ENCODE results near the gene USP53. TPM values are rescaled to one million over a fixed set of nuclear protein-coding genes. Genes with fewer than 3 reads are reported as not detected.
A peak's percentile ranks its signal among the peaks of the same experiment; 100 is the strongest.

The USP53 gene
- polyA plus RNA-seq, 1 of the 3 experiments (the other 2 are of a cell fraction) = 8.1 TPM

- H3K4me3 ChIP-seq (ENCODE audit: low read depth in 2 of 2, low read length in 1 of 2) = peak overlapping the region in 1 of 2 experiments; percentile 82; a peak in 1 of 4 replicates
Measured at GRCh38 chr4:119297795-119298194, 85.3 kb downstream of the USP53 start.

More at GRCh38 chr4:119297795-119298194, 85.3 kb downstream of the USP53 start:
- Histone ChIP-seq H3K9me3 (no peaks in the 10 kb centered on the region), H2AFZ (ENCODE audit: low read depth) (no peak overlapping the region), H3K4me1 (ENCODE audit: control insufficient read depth in 1 of 2, insufficient read depth in 2 of 2, low read depth in 1 of 2, low read length in 1 of 2) (peaks cover 0 to 7% of the 10 kb centered on the region in 2 experiments; a peak in 2 of 4 replicates), H3F3A (replicated peaks; ENCODE audit: insufficient read depth) (peaks cover 21% of the 10 kb centered on the region), H4K20me1 (ENCODE audit: insufficient read depth) (no peaks in the 10 kb centered on the region), H3K4me2 (peak overlapping the region; percentile 75), H3K9ac (no peak overlapping the region), H3K9me2 (no peaks in the 10 kb centered on the region), H3K27me3 (ENCODE audit: insufficient read depth) (no peaks in the 10 kb centered on the region), H3K79me2 (ENCODE audit: insufficient read depth) (peaks cover 38% of the 10 kb centered on the region), H3K27ac (ENCODE audit: low read depth in 2 of 2, low read length in 1 of 2) (no peak overlapping the region), H3K36me3 (replicated peaks in 1 of 2; ENCODE audit: control insufficient read depth in 1 of 2, insufficient read depth in 2 of 2, low read length in 1 of 2) (peaks cover 43 to 46% of the 10 kb centered on the region in 2 experiments)
- DNase-seq = no peak
- POLR2A ChIA-PET = no interaction called here
- TF ChIP-seq NRF1 (IDR thresholded peaks at IDR 0.05; ENCODE audit: low read depth, low read length) (no peak), CTCF (IDR thresholded peaks at IDR 0.05) (no peak), RFX5 (IDR thresholded peaks at IDR 0.05; ENCODE audit: low read length) (no peak), GATA2 (CRISPR knock-in tag; IDR thresholded peaks at IDR 0.05) (no peak), SMC3 (IDR thresholded peaks at IDR 0.05; ENCODE audit: low read depth, low read length) (no peak), USF2 (IDR thresholded peaks at IDR 0.05; ENCODE audit: borderline replicate concordance, low read depth, low read length) (no peak), FOXJ3 (CRISPR knock-in tag; IDR thresholded peaks at IDR 0.05) (no peak), USF1 (IDR thresholded peaks at IDR 0.05; ENCODE audit: borderline replicate concordance, low read depth) (no peak), JUND (IDR thresholded peaks at IDR 0.05) (no peak), RXRA (IDR thresholded peaks at IDR 0.05; ENCODE audit: borderline replicate concordance, low read depth) (no peak), RCOR1 (IDR thresholded peaks at IDR 0.05; ENCODE audit: low read length) (no peak), PBX3 (IDR thresholded peaks at IDR 0.05) (no peak), RAD21 (IDR thresholded peaks at IDR 0.05; ENCODE audit: low read length) (no peak), NFIC (IDR thresholded peaks at IDR 0.05; ENCODE audit: borderline replicate concordance) (no peak), FOSL2 (IDR thresholded peaks at IDR 0.05; ENCODE audit: borderline replicate concordance, low read depth) (no peak)
- TF ChIP-seq, protein P1, sequence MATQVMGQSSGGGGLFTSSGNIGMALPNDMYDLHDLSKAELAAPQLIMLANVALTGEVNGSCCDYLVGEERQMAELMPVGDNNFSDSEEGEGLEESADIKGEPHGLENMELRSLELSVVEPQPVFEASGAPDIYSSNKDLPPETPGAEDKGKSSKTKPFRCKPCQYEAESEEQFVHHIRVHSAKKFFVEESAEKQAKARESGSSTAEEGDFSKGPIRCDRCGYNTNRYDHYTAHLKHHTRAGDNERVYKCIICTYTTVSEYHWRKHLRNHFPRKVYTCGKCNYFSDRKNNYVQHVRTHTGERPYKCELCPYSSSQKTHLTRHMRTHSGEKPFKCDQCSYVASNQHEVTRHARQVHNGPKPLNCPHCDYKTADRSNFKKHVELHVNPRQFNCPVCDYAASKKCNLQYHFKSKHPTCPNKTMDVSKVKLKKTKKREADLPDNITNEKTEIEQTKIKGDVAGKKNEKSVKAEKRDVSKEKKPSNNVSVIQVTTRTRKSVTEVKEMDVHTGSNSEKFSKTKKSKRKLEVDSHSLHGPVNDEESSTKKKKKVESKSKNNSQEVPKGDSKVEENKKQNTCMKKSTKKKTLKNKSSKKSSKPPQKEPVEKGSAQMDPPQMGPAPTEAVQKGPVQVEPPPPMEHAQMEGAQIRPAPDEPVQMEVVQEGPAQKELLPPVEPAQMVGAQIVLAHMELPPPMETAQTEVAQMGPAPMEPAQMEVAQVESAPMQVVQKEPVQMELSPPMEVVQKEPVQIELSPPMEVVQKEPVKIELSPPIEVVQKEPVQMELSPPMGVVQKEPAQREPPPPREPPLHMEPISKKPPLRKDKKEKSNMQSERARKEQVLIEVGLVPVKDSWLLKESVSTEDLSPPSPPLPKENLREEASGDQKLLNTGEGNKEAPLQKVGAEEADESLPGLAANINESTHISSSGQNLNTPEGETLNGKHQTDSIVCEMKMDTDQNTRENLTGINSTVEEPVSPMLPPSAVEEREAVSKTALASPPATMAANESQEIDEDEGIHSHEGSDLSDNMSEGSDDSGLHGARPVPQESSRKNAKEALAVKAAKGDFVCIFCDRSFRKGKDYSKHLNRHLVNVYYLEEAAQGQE (IDR thresholded peaks at IDR 0.05; ENCODE audit: low read depth, low read length) = no peak
- CTCF ChIA-PET = interaction anchor here (0.8 to 1.3 kb wide), 5 partner anchors 11 to 560 kb away, joined by 3 to 4 read pairs (median 3); no protein-coding TSS in a partner anchor
- WGBS (ENCODE audit: low lambda C conversion rate) = 97% methylated on average over 1 of the region's 1 CpG

All from SK-N-SH (cell line).